Mesendoderm (in vitro differentiated cells): Measurements from ENCODE around the gene RAPGEF4.

Source experiments
- DNase-seq: peaks from one replicate; pipeline ENCODE4 v3.0.0; 2013
- H2AK5ac ChIP-seq: 2 replicates; pipeline ENCODE4 v1.6.1; 2013; ENCODE audit warnings: low read length, inconsistent platforms
- H2BK120ac ChIP-seq: 2 replicates; pipeline ENCODE4 v1.6.1; 2013; ENCODE audit warnings: low read depth, mild to moderate bottlenecking, low read length, moderate library complexity, mixed read lengths
- H2BK15ac ChIP-seq: replicated peaks from 2 replicates; pipeline ENCODE4 v1.6.1; 2013; ENCODE audit warnings: low read depth, mild to moderate bottlenecking, moderate library complexity
- H2BK5ac ChIP-seq: 2 replicates; pipeline ENCODE4 v1.6.1; 2013; ENCODE audit warnings: low read length, inconsistent platforms
- H3K18ac ChIP-seq: 2 replicates; pipeline ENCODE4 v1.6.1; 2013; ENCODE audit warnings: mild to moderate bottlenecking, low read length, mixed read lengths
- H3K23ac ChIP-seq: one replicate; pipeline ENCODE4 v1.6.1; 2013; ENCODE audit warnings: low read length
- H3K27ac ChIP-seq: 2 replicates; pipeline ENCODE4 v1.5.1; 2013; ENCODE audit warnings: low read depth, mild to moderate bottlenecking, inconsistent platforms, low read length, moderate library complexity
- H3K27me3 ChIP-seq: 2 replicates; pipeline ENCODE4 v1.6.1; 2013; ENCODE audit warnings: low read length, control low read depth, mild to moderate bottlenecking, inconsistent platforms; ENCODE audit not compliant: insufficient read depth, poor library complexity
- H3K36me3 ChIP-seq: 2 replicates; pipeline ENCODE4 v1.6.1; 2013; ENCODE audit warnings: low read length, inconsistent platforms; ENCODE audit not compliant: control insufficient read depth, insufficient read depth
- H3K4ac ChIP-seq: one replicate; pipeline ENCODE4 v1.6.1; 2013; ENCODE audit warnings: low read depth, mild to moderate bottlenecking, low read length, moderate library complexity
- H3K4me1 ChIP-seq: 2 replicates; pipeline ENCODE4 v1.6.1; 2013; ENCODE audit warnings: low read depth, low read length, inconsistent platforms; ENCODE audit not compliant: control insufficient read depth
- H3K4me2 ChIP-seq: 2 replicates; pipeline ENCODE4 v1.6.1; 2013; ENCODE audit warnings: low read length
- H3K4me3 ChIP-seq: 2 replicates; pipeline ENCODE4 v1.5.1; 2013; ENCODE audit warnings: mild to moderate bottlenecking, low read length
- H3K56ac ChIP-seq: one replicate; pipeline ENCODE4 v1.6.1; 2013; ENCODE audit warnings: low read length
- H3K79me1 ChIP-seq: 2 replicates; pipeline ENCODE4 v1.6.1; 2013; ENCODE audit warnings: low read length, inconsistent platforms
- H3K79me2 ChIP-seq: 2 replicates; pipeline ENCODE4 v1.6.1; 2013; ENCODE audit warnings: mild to moderate bottlenecking, low read length; ENCODE audit not compliant: control insufficient read depth, insufficient read depth
- H3K9ac ChIP-seq: 2 replicates; pipeline ENCODE4 v1.6.1; 2013; ENCODE audit warnings: low read length, inconsistent platforms
- H4K5ac ChIP-seq: one replicate; pipeline ENCODE4 v1.6.1; 2013; ENCODE audit warnings: low read length
- H4K8ac ChIP-seq: one replicate; pipeline ENCODE4 v1.6.1; 2013; ENCODE audit warnings: low read depth, mild to moderate bottlenecking, control low read depth, low read length, moderate library complexity
- WGBS: extraction: QIAGEN DNeasy Blood & Tissue Kit; methylation state at CpG from one replicate; pipeline ENCODE4 v1.1.7; 2013; ENCODE audit warnings: low lambda C conversion rate, missing lambda C conversion rate; ENCODE audit not compliant: insufficient coverage; ENCODE audit errors: extremely low coverage; 5-methylcytosine and 5-hydroxymethylcytosine counted together

The RAPGEF4 gene

DNA sequence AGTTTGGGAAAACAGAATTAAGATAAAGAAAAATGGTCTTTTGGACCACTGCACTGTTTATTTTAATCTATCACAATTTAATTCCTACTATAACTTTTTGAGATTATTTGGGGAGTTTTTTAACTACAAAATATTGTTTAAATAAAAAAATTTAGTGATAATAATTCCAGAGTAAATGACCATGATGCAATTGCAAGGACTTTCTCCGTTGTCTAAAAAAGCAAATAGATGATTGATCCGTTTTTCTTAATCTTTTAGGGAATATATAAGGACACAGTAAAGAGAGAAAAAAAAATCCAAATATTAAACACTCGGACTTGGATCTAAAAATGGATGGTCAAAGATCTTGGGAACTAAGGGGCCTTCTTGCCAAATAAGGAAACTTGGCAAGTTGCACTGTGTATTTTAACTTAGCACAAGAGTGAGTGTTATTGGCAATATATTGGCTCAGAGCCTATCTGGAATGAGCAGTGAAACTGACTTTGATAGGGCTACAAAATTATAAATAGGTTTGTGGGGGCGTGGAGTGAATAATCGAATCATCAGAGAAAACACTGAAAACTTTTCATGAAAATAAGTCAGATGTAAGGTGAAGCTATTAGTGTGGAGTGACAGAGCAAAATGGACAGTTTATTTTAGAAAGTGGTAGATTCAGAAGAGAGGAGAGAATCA is 342.0 kb downstream of the RAPGEF4 start:
- H4K5ac ChIP-seq = no peak overlapping the region
- H3K4me2 ChIP-seq = no peak overlapping the region
- DNase-seq = no peak
- no peak overlapping the region for H3K27ac ChIP-seq
- H2BK5ac ChIP-seq = no peak overlapping the region
- no peak overlapping the region for H2BK15ac ChIP-seq
- no peak overlapping the region for H3K9ac ChIP-seq
- H3K4ac ChIP-seq = no peak overlapping the region
- no peaks in the 10 kb centered on the region for H3K36me3 ChIP-seq
- no peak overlapping the region for H3K4me3 ChIP-seq
- H2AK5ac ChIP-seq = no peak overlapping the region
- H4K8ac ChIP-seq = no peak overlapping the region
- H3K56ac ChIP-seq = no peak overlapping the region
- no peak overlapping the region for H2BK120ac ChIP-seq
- no peak overlapping the region for H3K23ac ChIP-seq
- H3K18ac ChIP-seq = no peak overlapping the region
- no peaks in the 10 kb centered on the region for H3K27me3 ChIP-seq
- peaks cover 3% of the 10 kb centered on the region for H3K79me2 ChIP-seq
- 100% methylated on average over 2 of the region's 5 CpGs for WGBS
- H3K4me1 ChIP-seq = no peaks in the 10 kb centered on the region
- peaks cover 5% of the 10 kb centered on the region for H3K79me1 ChIP-seq

GRCh38 chr2:173079141-173079540 is 343.5 kb downstream of the RAPGEF4 start:
- H2BK5ac ChIP-seq = no peak overlapping the region
- peaks cover 5% of the 10 kb centered on the region for H3K79me1 ChIP-seq
- no peak overlapping the region for H2BK120ac ChIP-seq
- no peaks in the 10 kb centered on the region for H3K36me3 ChIP-seq
- no CpG with 5 or more reads among the region's 3 CpGs for WGBS
- H3K4me1 ChIP-seq = no peaks in the 10 kb centered on the region
- H3K18ac ChIP-seq = no peak overlapping the region
- no peak for DNase-seq
- H2BK15ac ChIP-seq = no peak overlapping the region
- no peak overlapping the region for H3K4ac ChIP-seq
- peaks cover 3% of the 10 kb centered on the region for H3K79me2 ChIP-seq
- H4K5ac ChIP-seq = no peak overlapping the region
- no peak overlapping the region for H4K8ac ChIP-seq
- H3K23ac ChIP-seq = no peak overlapping the region
- H3K4me2 ChIP-seq = no peak overlapping the region
- no peak overlapping the region for H3K56ac ChIP-seq
- H3K4me3 ChIP-seq = no peak overlapping the region
- no peak overlapping the region for H3K27ac ChIP-seq
- no peak overlapping the region for H2AK5ac ChIP-seq
- no peak overlapping the region for H3K9ac ChIP-seq
- no peaks in the 10 kb centered on the region for H3K27me3 ChIP-seq

DNA sequence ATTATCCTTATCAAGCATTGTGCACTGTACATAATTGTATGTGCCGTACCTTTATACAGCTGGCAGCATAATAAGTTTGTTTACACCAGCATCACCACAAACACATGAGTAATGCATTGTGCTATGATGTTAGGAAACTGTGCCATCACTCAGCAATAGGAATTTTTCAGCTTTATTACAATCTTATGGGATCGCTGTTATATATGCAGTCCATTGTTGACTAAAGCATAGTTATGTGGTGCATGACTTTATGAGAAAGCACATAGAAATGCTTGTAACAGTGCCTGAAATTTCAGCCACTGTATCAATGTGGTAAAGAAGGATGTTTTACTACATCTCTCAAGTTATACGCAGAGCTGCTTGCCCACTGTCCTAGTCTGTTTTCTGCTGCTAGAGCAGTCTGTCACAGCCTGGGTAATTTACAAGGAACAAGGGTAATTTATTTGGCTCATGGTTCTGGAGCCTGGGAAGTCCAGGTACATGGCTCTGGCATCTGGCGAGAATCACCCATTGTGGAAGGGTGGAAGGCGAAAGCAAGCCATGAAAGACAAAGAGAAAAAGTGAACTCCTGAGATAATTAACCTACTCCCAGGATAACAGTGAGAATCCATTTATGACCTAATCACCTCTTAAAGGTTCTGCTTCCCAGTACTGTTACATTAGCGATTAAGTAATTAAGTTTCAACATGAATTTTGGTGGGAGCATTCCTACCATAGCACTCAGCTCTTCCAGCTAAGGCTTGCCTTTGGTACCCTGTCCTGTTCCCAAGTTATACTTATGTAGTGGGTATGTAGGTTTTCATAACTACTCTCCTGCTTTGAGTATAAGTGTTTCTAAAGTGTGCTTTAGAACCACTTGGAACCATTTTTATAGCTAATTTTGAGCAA is 344.6 kb downstream of the RAPGEF4 start:
- Histone ChIP-seq H2BK15ac (no peak overlapping the region), H3K36me3 (no peaks in the 10 kb centered on the region), H3K79me2 (peaks cover 3% of the 10 kb centered on the region), H3K4ac (no peak overlapping the region), H3K4me3 (no peak overlapping the region), H3K9ac (no peak overlapping the region), H3K23ac (no peak overlapping the region), H3K4me1 (no peaks in the 10 kb centered on the region), H3K56ac (no peak overlapping the region), H2BK120ac (no peak overlapping the region), H3K27ac (no peak overlapping the region), H3K4me2 (no peak overlapping the region), H2AK5ac (no peak overlapping the region), H3K27me3 (no peaks in the 10 kb centered on the region), H2BK5ac (no peak overlapping the region), H4K5ac (no peak overlapping the region), H4K8ac (no peak overlapping the region), H3K79me1 (peaks cover 5% of the 10 kb centered on the region), H3K18ac (no peak overlapping the region)
- DNase-seq = no peak
- WGBS = no CpG with 5 or more reads among the region's 6 CpGs

- H2BK5ac ChIP-seq = no peak overlapping the region
- H4K8ac ChIP-seq = no peak overlapping the region
- no peak overlapping the region for H3K9ac ChIP-seq
- WGBS = no CpG with 5 or more reads among the region's 2 CpGs
- H3K36me3 ChIP-seq = no peaks in the 10 kb centered on the region
- H3K4me2 ChIP-seq = no peak overlapping the region
- H3K27me3 ChIP-seq = no peaks in the 10 kb centered on the region
- no peak overlapping the region for H3K4ac ChIP-seq
- no peak overlapping the region for H4K5ac ChIP-seq
- H2BK120ac ChIP-seq = no peak overlapping the region
- H3K18ac ChIP-seq = no peak overlapping the region
- no peak overlapping the region for H3K4me3 ChIP-seq
- H3K4me1 ChIP-seq = no peaks in the 10 kb centered on the region
- no peak overlapping the region for H3K27ac ChIP-seq
- DNase-seq = no peak
- H2BK15ac ChIP-seq = no peak overlapping the region
- no peak overlapping the region for H3K23ac ChIP-seq
- no peak overlapping the region for H2AK5ac ChIP-seq
- H3K79me2 ChIP-seq = no peaks in the 10 kb centered on the region
- H3K56ac ChIP-seq = no peak overlapping the region
- no peaks in the 10 kb centered on the region for H3K79me1 ChIP-seq
These were observed 351.0 kb downstream of the RAPGEF4 start for GRCh38 chr2:173086518-173087213.

- Histone ChIP-seq H3K27me3 (no peaks in the 10 kb centered on the region), H3K23ac (no peak overlapping the region), H3K4me2 (no peak overlapping the region), H3K56ac (no peak overlapping the region), H3K9ac (no peak overlapping the region), H4K8ac (no peak overlapping the region), H3K27ac (no peak overlapping the region), H3K4ac (no peak overlapping the region), H3K4me3 (no peak overlapping the region), H3K18ac (no peak overlapping the region), H3K79me1 (no peaks in the 10 kb centered on the region), H2AK5ac (no peak overlapping the region), H4K5ac (no peak overlapping the region), H3K4me1 (no peaks in the 10 kb centered on the region), H3K36me3 (no peaks in the 10 kb centered on the region), H2BK5ac (no peak overlapping the region), H2BK15ac (no peak overlapping the region), H3K79me2 (no peaks in the 10 kb centered on the region), H2BK120ac (no peak overlapping the region)
- no peak for DNase-seq
- no CpG with 5 or more reads among the region's 1 CpG for WGBS
These were observed 351.6 kb downstream of the RAPGEF4 start for GRCh38 chr2:173087214-173087581.
